GM12891 (cell line): ENCODE measurements around the gene NAALADL1.
A peak's percentile ranks its signal among the peaks of the same experiment; 100 is the strongest.

Source experiments
- POLR2A ChIP-seq: IDR thresholded peaks from 2 replicates; pipeline ENCODE4 v1.6.1; 2011; ENCODE audit warnings: low read depth, low read length, control low read depth
- POLR2AphosphoS5 ChIP-seq: IDR thresholded peaks from 2 replicates; pipeline ENCODE4 v1.6.1; 2011; ENCODE audit warnings: low read depth, low read length, control low read depth

DNA sequence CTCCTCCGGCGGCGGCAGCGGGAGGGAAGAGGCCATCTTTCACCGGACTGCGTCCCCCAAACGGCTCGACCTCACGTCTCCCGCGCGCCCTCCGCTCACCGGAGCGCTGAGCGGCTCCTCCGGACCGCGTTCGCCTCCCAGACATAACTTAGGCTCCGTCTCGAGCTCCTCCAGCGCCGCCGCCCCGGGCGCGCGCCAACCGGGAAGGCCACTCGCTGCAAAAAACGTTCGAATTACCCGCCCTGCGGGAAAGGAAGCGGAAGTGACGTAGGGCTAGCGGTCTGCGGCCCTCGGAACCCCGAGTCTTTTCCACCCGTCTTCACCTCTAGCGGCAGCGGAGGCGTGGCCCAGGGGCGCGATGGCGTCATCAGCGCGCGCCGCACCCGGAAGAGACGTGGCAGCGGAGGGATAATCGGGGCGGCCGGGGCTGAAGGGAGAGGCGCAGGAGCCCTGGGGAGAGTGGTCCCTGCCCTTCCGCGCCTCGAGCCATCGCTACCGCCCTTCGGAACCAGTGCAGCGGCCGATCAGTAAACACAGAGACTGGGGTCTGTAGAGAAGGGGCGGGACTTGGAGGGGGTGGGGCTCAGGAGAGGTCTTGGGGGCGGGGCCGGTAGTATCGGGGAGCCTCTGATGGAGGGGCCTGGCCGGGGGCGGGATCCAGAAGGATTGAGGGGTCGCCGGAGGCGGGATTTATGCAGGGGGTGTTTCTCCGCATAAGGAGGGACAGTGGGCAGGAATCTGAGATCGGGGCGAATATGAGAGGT lies 25.7 kb upstream of the NAALADL1 start, which contains the start of the genes CDCA5 and ZFPL1:
- peak; percentile 69; the same call in 1 of the 2 replicates for TF ChIP-seq POLR2A
- TF ChIP-seq POLR2AphosphoS5: peak; percentile 85
